IgD-negative memory B cell (primary cell): ENCODE results near the gene GABRG3. TPM values are rescaled to one million over a fixed set of nuclear protein-coding genes. Genes with fewer than 3 reads are reported as not detected.
A peak's percentile ranks its signal among the peaks of the same experiment; 100 is the strongest.

ENCODE experiments used
- H3K27ac Mint-ChIP-seq, 3 donors: one replicate each; pipeline ENCODE4 v1.8.0; 2020 to 2022; ENCODE audit warnings: mild to moderate bottlenecking in 3 of 3, mixed read lengths in 3 of 3, moderate library complexity in 1 of 3
- H3K27me3 Mint-ChIP-seq: one replicate; pipeline ENCODE4 v1.8.0; 2021; ENCODE audit warnings: mixed read lengths
- H3K36me3 Mint-ChIP-seq: one replicate; pipeline ENCODE4 v1.8.0; 2020; ENCODE audit warnings: mild to moderate bottlenecking, mixed read lengths
- H3K4me1 Mint-ChIP-seq, 3 donors: one replicate each; pipeline ENCODE4 v1.8.0; 2020 to 2022; ENCODE audit warnings: mixed read lengths in 3 of 3, mild to moderate bottlenecking in 1 of 3
- H3K4me3 Mint-ChIP-seq, 4 donors: one replicate each; pipeline ENCODE4 v1.8.0; 2020 to 2022; ENCODE audit warnings: mild to moderate bottlenecking in 4 of 4, mixed read lengths in 4 of 4, moderate library complexity in 3 of 4
- H3K9me3 Mint-ChIP-seq, 3 donors: one replicate each; pipeline ENCODE4 v1.8.0; 2020 to 2021; ENCODE audit warnings: mixed read lengths in 3 of 3, mild to moderate bottlenecking in 1 of 3
- polyA plus RNA-seq: library from polyadenylated mRNA; unstranded; fragments of 300-500 nt; fragmentation: Illumina TruSeq; gene quantifications from one replicate; pipeline ENCODE4 v1.2.3, GENCODE V29; 2021

Gene GABRG3
- polyA plus RNA-seq, 1 donor from 2014 or later: not detected

DNA sequence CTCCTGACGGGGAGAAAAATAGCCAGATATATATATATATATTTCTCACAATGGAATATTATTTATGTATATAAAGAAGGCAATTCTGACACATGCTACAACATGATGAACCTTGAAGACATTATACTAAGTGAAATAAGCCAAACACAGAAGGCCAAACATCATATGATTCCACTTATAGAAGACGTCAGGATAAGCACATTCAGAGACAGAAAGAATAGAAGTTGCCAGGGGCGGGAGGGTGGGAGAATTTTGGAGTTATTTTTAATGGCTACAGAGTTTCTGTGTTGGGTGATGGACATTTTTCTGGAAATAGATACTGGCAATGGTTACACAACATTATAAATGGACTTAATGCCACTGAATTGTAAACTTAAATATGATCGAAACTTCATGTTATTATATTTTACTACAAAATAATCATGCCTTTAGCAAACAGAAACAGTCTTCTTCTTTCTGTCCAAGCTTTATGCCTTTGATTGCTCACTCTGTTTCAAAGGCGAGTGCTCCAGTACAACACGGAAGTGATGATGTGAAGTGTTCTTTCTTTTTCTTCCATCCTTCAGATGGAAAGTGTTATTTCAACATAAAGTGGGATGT lies 614.2 kb downstream of the GABRG3 start:
- Mint-ChIP-seq H3K9me3 (peaks cover 2 to 10% (median 6%) of the 10 kb centered on the region in 3 donors), H3K4me1 (no peaks in the 10 kb centered on the region), H3K36me3 (peaks cover 2% of the 10 kb centered on the region), H3K27me3 (no peaks in the 10 kb centered on the region), H3K27ac (peak overlapping the region in 1 of 3 donors; percentile 38), H3K4me3 (no peak overlapping the region)

- H3K9me3 Mint-ChIP-seq: peaks cover 2 to 10% (median 6%) of the 10 kb centered on the region in 3 donors
- no peak overlapping the region for H3K4me3 Mint-ChIP-seq
- H3K4me1 Mint-ChIP-seq: no peaks in the 10 kb centered on the region
- H3K27me3 Mint-ChIP-seq: no peaks in the 10 kb centered on the region
- H3K27ac Mint-ChIP-seq: no peak overlapping the region
- H3K36me3 Mint-ChIP-seq: peaks cover 2% of the 10 kb centered on the region
These were observed 616.8 kb downstream of the GABRG3 start for GRCh38 chr15:27587810-27588209.

DNA sequence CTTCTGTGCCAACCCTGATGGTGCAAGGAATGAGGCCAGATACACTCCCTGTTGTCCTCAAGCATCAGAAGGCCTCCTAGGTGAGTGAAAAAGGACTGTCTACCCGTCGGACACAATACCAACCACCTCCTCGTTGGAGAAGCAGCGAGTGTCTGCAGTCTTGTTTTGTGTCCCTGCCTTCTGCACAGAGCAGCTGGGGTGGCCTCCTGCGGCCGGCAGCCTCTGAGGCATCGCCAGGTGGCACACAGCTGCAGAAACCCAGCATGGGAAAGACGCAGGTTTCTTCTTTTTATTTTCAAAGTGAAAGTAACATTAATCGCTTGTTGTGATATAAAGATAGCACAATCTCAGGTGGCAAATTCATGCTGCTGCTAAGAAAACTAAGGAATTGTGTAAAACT lies 618.3 kb downstream of the GABRG3 start:
- Mint-ChIP-seq H3K27me3 (no peaks in the 10 kb centered on the region), H3K36me3 (peaks cover 2% of the 10 kb centered on the region), H3K4me3 (no peak overlapping the region), H3K4me1 (no peaks in the 10 kb centered on the region), H3K27ac (no peak overlapping the region), H3K9me3 (peaks cover 2 to 10% (median 6%) of the 10 kb centered on the region in 3 donors)

DNA sequence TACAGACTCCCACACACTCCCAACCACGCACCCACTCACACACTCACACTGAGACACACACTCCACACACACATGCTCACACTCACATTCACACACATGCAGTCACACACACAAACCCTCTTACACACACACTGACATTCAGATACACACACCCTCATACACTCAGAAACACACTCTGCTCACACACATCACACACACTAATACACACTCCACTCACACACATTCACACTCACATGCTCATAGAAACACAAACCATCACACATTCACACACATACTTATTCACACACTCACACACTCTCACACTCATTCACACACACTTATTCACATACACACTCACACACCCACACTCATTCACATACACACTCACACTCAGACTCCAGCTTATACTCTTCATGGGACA lies 618.8 kb downstream of the GABRG3 start:
- Mint-ChIP-seq H3K36me3 (peaks cover 2% of the 10 kb centered on the region), H3K9me3 (peaks cover 2 to 10% (median 6%) of the 10 kb centered on the region in 3 donors), H3K27ac (peak overlapping the region in 1 of 3 donors; percentile 33), H3K4me1 (no peaks in the 10 kb centered on the region), H3K27me3 (no peaks in the 10 kb centered on the region), H3K4me3 (no peak overlapping the region)

Other genes starting within 250 kb of the GABRG3 start
- not detected for gene GABRB3, start 198.1 kb upstream of the GABRG3 start, polyA plus RNA-seq
- not detected for gene GABRA5, start 104.1 kb upstream of the GABRG3 start, polyA plus RNA-seq